ENCODE data around the gene WSCD2.

Gene WSCD2

GRCh38 chr12:108169708-108170107 is 40.6 kb downstream of the WSCD2 start:
- no peak for TF ChIP-seq CTCF (IDR thresholded peaks at IDR 0.05; ENCODE audit: borderline replicate concordance, insufficient read depth, low read depth, low read length)
- H3K4me3 ChIP-seq (ENCODE audit: low read depth, low read length), result no peak overlapping the region

- no peak overlapping the region for H3K4me3 ChIP-seq (ENCODE audit: low read depth, low read length)
- TF ChIP-seq CTCF (IDR thresholded peaks at IDR 0.05; ENCODE audit: borderline replicate concordance, insufficient read depth, low read depth, low read length), result no peak
Observed at GRCh38 chr12:108170164-108170563, 41.1 kb downstream of the WSCD2 start.

- TF ChIP-seq CTCF (IDR thresholded peaks at IDR 0.05; ENCODE audit: borderline replicate concordance, insufficient read depth, low read depth, low read length), result no peak
- no peak overlapping the region for H3K4me3 ChIP-seq (ENCODE audit: low read depth, low read length)
Observed at GRCh38 chr12:108172033-108172432, 42.9 kb downstream of the WSCD2 start.

GRCh38 chr12:108173160-108173559 is 44.1 kb downstream of the WSCD2 start:
- no peak overlapping the region for H3K4me3 ChIP-seq (ENCODE audit: low read depth, low read length)
- TF ChIP-seq CTCF (IDR thresholded peaks at IDR 0.05; ENCODE audit: borderline replicate concordance, insufficient read depth, low read depth, low read length), result no peak

- no peak overlapping the region for H3K4me3 ChIP-seq (ENCODE audit: low read depth, low read length)
Observed at GRCh38 chr12:108173892-108174291, 44.8 kb downstream of the WSCD2 start.

GRCh38 chr12:108174641-108175040 is 45.6 kb downstream of the WSCD2 start:
- no peak overlapping the region for H3K4me3 ChIP-seq (ENCODE audit: low read depth, low read length)
- TF ChIP-seq CTCF (IDR thresholded peaks at IDR 0.05; ENCODE audit: borderline replicate concordance, insufficient read depth, low read depth, low read length), result no peak

More at GRCh38 chr12:108173892-108174291, 44.8 kb downstream of the WSCD2 start:
- TF ChIP-seq CTCF (IDR thresholded peaks at IDR 0.05; ENCODE audit: borderline replicate concordance, insufficient read depth, low read depth, low read length), result no peak

GRCh38 chr12:108175310-108175709 is 46.2 kb downstream of the WSCD2 start:
- no peak for TF ChIP-seq CTCF (IDR thresholded peaks at IDR 0.05; ENCODE audit: borderline replicate concordance, insufficient read depth, low read depth, low read length)
- no peak overlapping the region for H3K4me3 ChIP-seq (ENCODE audit: low read depth, low read length)
